Hematopoietic multipotent progenitor cell treated with erythropoietin and hydrocortisone succinate and interleukin-3 and kit ligand, for 4 days (in vitro differentiated cells): ENCODE measurements around the gene SNED1.

Experiments used
- DNase-seq: peaks from one replicate; pipeline ENCODE4 v3.0.0-alpha.2; 2015

Gene SNED1

GRCh38 chr2:241070361-241070760 is 71.9 kb downstream of the SNED1 start:
- no peak for DNase-seq

- no peak for DNase-seq
These were observed 72.6 kb downstream of the SNED1 start for GRCh38 chr2:241070811-241071676.

GRCh38 chr2:241071677-241072111 is 73.3 kb downstream of the SNED1 start:
- no peak for DNase-seq

- DNase-seq = no peak
These were observed 73.7 kb downstream of the SNED1 start for GRCh38 chr2:241072151-241072550.

GRCh38 chr2:241072553-241073165 is 74.2 kb downstream of the SNED1 start:
- DNase-seq = no peak

- no peak for DNase-seq
These were observed 75.0 kb downstream of the SNED1 start for GRCh38 chr2:241073166-241074064.

GRCh38 chr2:241074065-241074818 is 75.8 kb downstream of the SNED1 start:
- DNase-seq = no peak

GRCh38 chr2:241074901-241075540 is 76.6 kb downstream of the SNED1 start:
- no peak for DNase-seq

GRCh38 chr2:241080405-241081189 is 82.2 kb downstream of the SNED1 start:
- DNase-seq = no peak

GRCh38 chr2:241081190-241081642 is 82.8 kb downstream of the SNED1 start:
- no peak for DNase-seq

GRCh38 chr2:241081643-241082340 is 83.4 kb downstream of the SNED1 start:
- no peak for DNase-seq

- no peak for DNase-seq
These were observed 84.1 kb downstream of the SNED1 start for GRCh38 chr2:241082341-241083090.

- DNase-seq = no peak
These were observed 84.6 kb downstream of the SNED1 start for GRCh38 chr2:241083091-241083415.

- no peak for DNase-seq
These were observed 86.5 kb downstream of the SNED1 start for GRCh38 chr2:241084856-241085444.

GRCh38 chr2:241087420-241088268 is 89.2 kb downstream of the SNED1 start:
- DNase-seq = no peak

GRCh38 chr2:241088376-241088775 is 90.0 kb downstream of the SNED1 start:
- DNase-seq = no peak

- DNase-seq = no peak
These were observed 90.6 kb downstream of the SNED1 start for GRCh38 chr2:241088791-241089732.
